H7 (cell line): Measurements from ENCODE around the gene SZRD1. TPM values are rescaled to one million over a fixed set of nuclear protein-coding genes. Genes with fewer than 3 reads are reported as not detected.

ENCODE experiments used
- DNase-seq: peaks from one replicate; pipeline ENCODE4 v3.0.0; 2012
- H3K27me3 ChIP-seq: 2 replicates; pipeline ENCODE4 v1.6.0; 2011; ENCODE audit warnings: mild to moderate bottlenecking, low read length; ENCODE audit not compliant: control insufficient read depth, insufficient read depth
- H3K36me3 ChIP-seq: replicated peaks from 2 replicates; pipeline ENCODE4 v1.5.1; 2011; ENCODE audit warnings: low read length; ENCODE audit not compliant: control insufficient read depth, insufficient read depth
- H3K4me3 ChIP-seq: 2 replicates; pipeline ENCODE4 v1.5.1; 2011; ENCODE audit warnings: low read depth, mild to moderate bottlenecking, control low read depth, low read length, moderate library complexity; ENCODE audit not compliant: insufficient read depth
- total RNA-seq: library from RNA; depleted of rRNA; stranded (reverse); fragments of >200 nt; shearing (Covaris generic); gene quantifications from 2 replicates; pipeline ENCODE4 v1.2.3, GENCODE V29; 2014

The SZRD1 gene
- total RNA-seq, 1 experiment from 2014 or later = 124 TPM

- H3K4me3 ChIP-seq = no peak overlapping the region
- DNase-seq = no peak
- H3K27me3 ChIP-seq = no peaks in the 10 kb centered on the region
- no peaks in the 10 kb centered on the region for H3K36me3 ChIP-seq
Measured at GRCh38 chr1:16434007-16434406, 67.0 kb downstream of the SZRD1 start.

GRCh38 chr1:16434501-16434900 is 67.5 kb downstream of the SZRD1 start:
- DNase-seq = no peak
- H3K27me3 ChIP-seq = no peaks in the 10 kb centered on the region
- H3K36me3 ChIP-seq = no peaks in the 10 kb centered on the region
- no peak overlapping the region for H3K4me3 ChIP-seq

- Histone ChIP-seq H3K27me3 (no peaks in the 10 kb centered on the region), H3K36me3 (no peaks in the 10 kb centered on the region)
Measured at GRCh38 chr1:16436946-16437474, 70.0 kb downstream of the SZRD1 start, which contains the start of gene SPATA21. TSS of gene SPATA21 (minus strand) at chr1:16437424. CDS start at chr1:16431371, 6,053 bp downstream.

GRCh38 chr1:16438516-16438915 is 71.5 kb downstream of the SZRD1 start:
- no peaks in the 10 kb centered on the region for H3K27me3 ChIP-seq
- H3K36me3 ChIP-seq = peaks cover 1% of the 10 kb centered on the region; the same call in 1 of the 2 replicates
- H3K4me3 ChIP-seq = no peak overlapping the region
- no peak for DNase-seq

More at GRCh38 chr1:16436946-16437474, 70.0 kb downstream of the SZRD1 start, which contains the start of gene SPATA21:
- no peak within 1 kb of the TSS for H3K4me3 ChIP-seq
- DNase-seq = no peak

GRCh38 chr1:16438924-16439323 is 71.9 kb downstream of the SZRD1 start:
- Histone ChIP-seq H3K36me3 (peaks cover 3% of the 10 kb centered on the region), H3K27me3 (no peaks in the 10 kb centered on the region), H3K4me3 (no peak overlapping the region)
- no peak for DNase-seq

GRCh38 chr1:16440131-16440469 is 73.1 kb downstream of the SZRD1 start:
- peak overlapping the region; percentile 98 for H3K4me3 ChIP-seq
- H3K27me3 ChIP-seq = no peaks in the 10 kb centered on the region
- H3K36me3 ChIP-seq = peaks cover 9% of the 10 kb centered on the region
- DNase-seq = no peak

GRCh38 chr1:16440470-16441281 is 73.6 kb downstream of the SZRD1 start, which contains the start of gene NECAP2:
TSS of gene NECAP2 (plus strand) at chr1:16440724. CDS start at chr1:16440762, 38 bp downstream.
- DNase-seq = peak; percentile 94
- Histone ChIP-seq H3K36me3 (peaks cover 10% of the 10 kb centered on the region), H3K27me3 (no peaks in the 10 kb centered on the region), H3K4me3 (peak within 1 kb of the TSS; percentile 98)

- Histone ChIP-seq H3K36me3 (peaks cover 10% of the 10 kb centered on the region), H3K4me3 (peak overlapping the region; percentile 98), H3K27me3 (no peaks in the 10 kb centered on the region)
- no peak for DNase-seq
Measured at GRCh38 chr1:16441282-16441665, 74.2 kb downstream of the SZRD1 start.

GRCh38 chr1:16442265-16442664 is 75.2 kb downstream of the SZRD1 start:
- no peaks in the 10 kb centered on the region for H3K27me3 ChIP-seq
- H3K36me3 ChIP-seq = peaks cover 10% of the 10 kb centered on the region
- no peak for DNase-seq
- H3K4me3 ChIP-seq = no peak overlapping the region

GRCh38 chr1:16442941-16443340 is 75.9 kb downstream of the SZRD1 start:
- no peak for DNase-seq
- no peak overlapping the region for H3K4me3 ChIP-seq
- H3K27me3 ChIP-seq = no peaks in the 10 kb centered on the region
- H3K36me3 ChIP-seq = peaks cover 10% of the 10 kb centered on the region

- no peak for DNase-seq
- Histone ChIP-seq H3K4me3 (no peak overlapping the region), H3K27me3 (no peaks in the 10 kb centered on the region), H3K36me3 (peaks cover 20% of the 10 kb centered on the region)
Measured at GRCh38 chr1:16443975-16444770, 77.1 kb downstream of the SZRD1 start.

GRCh38 chr1:16445052-16445451 is 78.0 kb downstream of the SZRD1 start:
- no peaks in the 10 kb centered on the region for H3K27me3 ChIP-seq
- peaks cover 25% of the 10 kb centered on the region for H3K36me3 ChIP-seq
- no peak overlapping the region for H3K4me3 ChIP-seq
- DNase-seq = no peak

- no peak for DNase-seq
- H3K36me3 ChIP-seq = peaks cover 26% of the 10 kb centered on the region
- H3K27me3 ChIP-seq = no peaks in the 10 kb centered on the region
- no peak overlapping the region for H3K4me3 ChIP-seq
Measured at GRCh38 chr1:16446116-16446515, 79.1 kb downstream of the SZRD1 start.

- no peaks in the 10 kb centered on the region for H3K27me3 ChIP-seq
- DNase-seq = no peak
- H3K36me3 ChIP-seq = peaks cover 28% of the 10 kb centered on the region
- H3K4me3 ChIP-seq = no peak overlapping the region
Measured at GRCh38 chr1:16447641-16448040, 80.6 kb downstream of the SZRD1 start.
